ENCODE results near the gene TMED9.
"Not testable (repeated sequence)": the region's sequence is repeated elsewhere in the genome, so short reads cannot be mapped to it uniquely, and the experiment has no call there.

The TMED9 gene

GRCh38 chr5:177557796-177558195 is 34.2 kb upstream of the TMED9 start:
- TF ChIP-seq ESRRG (CRISPR knock-in tag; IDR thresholded peaks at IDR 0.05): no peak
- no peak for TF ChIP-seq RARB (CRISPR knock-in tag; IDR thresholded peaks at IDR 0.05)
- no peak for TF ChIP-seq ZFP30 (CRISPR knock-in tag; IDR thresholded peaks at IDR 0.05)
- TF ChIP-seq ARNTL (CRISPR knock-in tag; IDR thresholded peaks at IDR 0.05; ENCODE audit: borderline replicate concordance, low read depth): no peak
- TF ChIP-seq PPARA (CRISPR knock-in tag; IDR thresholded peaks at IDR 0.05; ENCODE audit: borderline replicate concordance): no peak
- TF ChIP-seq CSDC2 (CRISPR knock-in tag; IDR thresholded peaks at IDR 0.05): no peak
- no peak for TF ChIP-seq OSR1 (CRISPR knock-in tag; IDR thresholded peaks at IDR 0.05)
- TF ChIP-seq TSHZ2 (CRISPR knock-in tag; IDR thresholded peaks at IDR 0.05): no peak
- no peak for TF ChIP-seq PATZ1 (CRISPR knock-in tag; IDR thresholded peaks at IDR 0.05; ENCODE audit: borderline replicate concordance)
- TF ChIP-seq ISL1 (CRISPR knock-in tag; IDR thresholded peaks at IDR 0.05): no peak
- no peak for TF ChIP-seq POU6F1 (CRISPR knock-in tag; IDR thresholded peaks at IDR 0.05; ENCODE audit: borderline replicate concordance, low read depth)
- TF ChIP-seq ZFP3 (CRISPR knock-in tag; IDR thresholded peaks at IDR 0.05): no peak
- no peak for TF ChIP-seq SNAI2 (CRISPR knock-in tag; IDR thresholded peaks at IDR 0.05)
- TF ChIP-seq GLIS3 (CRISPR knock-in tag; IDR thresholded peaks at IDR 0.05): no peak
- no peak for TF ChIP-seq CSRNP3 (CRISPR knock-in tag; IDR thresholded peaks at IDR 0.05)
- no peak for TF ChIP-seq ZC3H10 (CRISPR knock-in tag; IDR thresholded peaks at IDR 0.05)
- no peak for TF ChIP-seq CREB5 (CRISPR knock-in tag; IDR thresholded peaks at IDR 0.05; ENCODE audit: low read depth)
- no peak for TF ChIP-seq TOX (CRISPR knock-in tag; IDR thresholded peaks at IDR 0.05; ENCODE audit: borderline replicate concordance)
- no peak for TF ChIP-seq BACH2 (CRISPR knock-in tag; IDR thresholded peaks at IDR 0.05; ENCODE audit: borderline replicate concordance)
- TF ChIP-seq ZNF70 (CRISPR knock-in tag; IDR thresholded peaks at IDR 0.05): no peak
- ATAC-seq: no peak

- not testable (repeated sequence) for ATAC-seq
These were observed 32.5 kb upstream of the TMED9 start for GRCh38 chr5:177559446-177559941.

- no peak for TF ChIP-seq ISL1 (CRISPR knock-in tag; IDR thresholded peaks at IDR 0.05)
- no peak for TF ChIP-seq PPARA (CRISPR knock-in tag; IDR thresholded peaks at IDR 0.05; ENCODE audit: borderline replicate concordance)
- no peak for TF ChIP-seq OSR1 (CRISPR knock-in tag; IDR thresholded peaks at IDR 0.05)
- no peak for TF ChIP-seq ZFP30 (CRISPR knock-in tag; IDR thresholded peaks at IDR 0.05)
- ATAC-seq: no peak
These were observed 27.0 kb upstream of the TMED9 start for GRCh38 chr5:177565046-177565445.

- no peak for TF ChIP-seq PATZ1 (CRISPR knock-in tag; IDR thresholded peaks at IDR 0.05; ENCODE audit: borderline replicate concordance)
- TF ChIP-seq BACH2 (CRISPR knock-in tag; IDR thresholded peaks at IDR 0.05; ENCODE audit: borderline replicate concordance): no peak
- ATAC-seq: no peak
These were observed 23.7 kb upstream of the TMED9 start for GRCh38 chr5:177568326-177568725.

Data from SK-N-SH treated with all-trans-retinoic acid at 6 μM for 48 hours (cell line).